ENCODE measurements around the gene SP2. TPM values are rescaled to one million over a fixed set of nuclear protein-coding genes. Genes with fewer than 3 reads are reported as not detected.
A peak's percentile ranks its signal among the peaks of the same experiment; 100 is the strongest.

The SP2 gene
- 10 to 100 TPM; 21.5 to 22.1 TPM for total RNA-seq
- 13.4 TPM for polyA plus RNA-seq

DNA sequence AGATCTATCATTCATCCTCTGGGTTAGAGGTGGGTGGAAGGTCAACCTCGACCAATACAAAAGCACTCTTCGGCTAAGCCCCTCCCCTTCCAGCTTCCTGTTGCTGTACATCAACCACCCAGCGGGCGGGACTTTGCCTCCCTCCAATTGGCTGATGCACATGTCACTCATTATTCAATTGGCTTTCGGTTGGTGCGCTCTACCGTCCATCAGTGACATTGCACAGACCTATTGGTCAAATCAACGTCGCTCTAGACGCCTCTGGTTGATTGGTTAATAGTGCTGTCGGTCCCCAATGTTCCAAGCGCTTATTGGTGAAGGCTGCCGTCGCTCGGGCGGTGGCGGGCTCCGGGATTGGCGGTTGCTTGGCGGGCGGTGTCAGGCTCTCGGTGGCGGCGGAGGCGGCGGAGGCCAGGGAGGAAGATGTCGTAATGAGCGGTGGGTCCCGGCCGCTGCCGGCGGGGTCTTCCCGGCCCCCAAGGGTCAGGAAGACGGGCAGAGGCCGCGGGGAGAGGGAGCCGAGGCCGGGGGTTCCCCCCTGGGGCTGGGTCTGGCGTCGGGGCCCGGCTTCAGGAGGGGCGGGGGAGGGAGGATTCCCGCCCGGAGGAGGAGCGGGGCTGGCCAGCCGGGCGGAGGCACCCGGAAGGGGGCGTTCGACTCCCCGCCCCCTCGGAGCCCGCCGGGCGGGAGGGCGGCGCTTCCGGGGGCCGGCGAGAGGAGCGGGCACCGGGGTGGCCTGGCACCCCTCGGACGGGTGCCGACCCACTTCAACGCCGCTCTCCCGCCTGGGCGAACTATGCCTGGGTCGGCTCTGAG is at the start of gene SP2:
Gene SP2 (plus strand): TSS at position 381 of the 816 bp plus-strand sequence. CDS start 51 bp downstream, at position 432.
- Histone ChIP-seq H3K36me3 (ENCODE audit: insufficient read depth, low read length) (peaks cover 5% of the 10 kb centered on the region), H3K9me3 (ENCODE audit: low read length) (no peaks in the 10 kb centered on the region), H3K4me1 (ENCODE audit: insufficient read depth, low read length) (peaks cover 30% of the 10 kb centered on the region), H3K27ac (ENCODE audit: low read depth, low read length) (peak within 1 kb of the TSS; percentile 91), H3K27me3 (ENCODE audit: insufficient read depth, low read length, poor library complexity, severe bottlenecking) (no peaks in the 10 kb centered on the region), H3K4me3 (ENCODE audit: low read length) (peak within 1 kb of the TSS; percentile 85)
- Mint-ChIP-seq H3K4me1 (peaks cover 40 to 63% (median 54%) of the 10 kb centered on the region in 3 donors), H3K27ac (peak within 1 kb of the TSS; percentile 95 to 100 (median 99)), H3K27me3 (peaks cover 0 to 1% of the 10 kb centered on the region in 2 donors), H3K4me3 (peak within 1 kb of the TSS; percentile 92 to 99 (median 95)), H3K36me3 (peaks cover 0 to 44% (median 4%) of the 10 kb centered on the region in 3 donors), H3K9me3 (no peaks in the 10 kb centered on the region)
- ChIA-PET CTCF (interaction anchor here (1.0 to 12.7 kb wide), 8 partner anchors 39 to 75 kb away, joined by 3 to 314 read pairs (median 4); partner anchors contain the start of genes CDK5RAP3, LRRC46, MRPL10 and PNPO), POLR2A (interaction anchor here (0.5 to 1.8 kb wide), 23 partner anchors 9 to 651 kb away, joined by 3 to 22 read pairs (median 4); partner anchors contain the start of genes CDK5RAP3, KPNB1, LRRC46 and MRPL10)
- DNase-seq, result peak; percentile 96 to 100 (median 100)

GRCh38 chr17:47846716-47847340 is 49.2 kb upstream of the SP2 start:
- POLR2A ChIA-PET, result interaction anchor here (1.6 kb wide), 1 partner anchor 49 kb away, joined by 7 read pairs; no protein-coding TSS in a partner anchor
- H3K27me3 Mint-ChIP-seq, result peaks cover 33 to 72% of the 10 kb centered on the region in 2 donors

GRCh38 chr17:47847341-47848197 is 48.5 kb upstream of the SP2 start:
- Mint-ChIP-seq H3K4me1 (peaks cover 18 to 34% (median 22%) of the 10 kb centered on the region in 3 donors), H3K4me3 (peak overlapping the region in 1 of 7 donors; percentile 69), H3K27me3 (peaks cover 39 to 80% of the 10 kb centered on the region in 2 donors), H3K9me3 (peaks cover 0 to 2% (median 0%) of the 10 kb centered on the region in 5 donors), H3K27ac (peak overlapping the region in 1 of 8 donors; percentile 77), H3K36me3 (no peaks in the 10 kb centered on the region)
- CTCF ChIA-PET, result interaction anchor here (0.7 to 14.0 kb wide), 2 partner anchors 13 to 42 kb away, joined by 3 to 314 read pairs; partner anchors contain the start of gene SP2
- no peaks in the 10 kb centered on the region for H3K36me3 ChIP-seq (ENCODE audit: insufficient read depth, low read length)
- H3K27ac ChIP-seq (ENCODE audit: low read depth, low read length), result no peak overlapping the region
- POLR2A ChIA-PET, result interaction anchor here (1.6 kb wide), 1 partner anchor 48 kb away, joined by 7 read pairs; no protein-coding TSS in a partner anchor
- peak in 2 of 5 donors; percentile 31 to 58 for DNase-seq
- H3K4me1 ChIP-seq (ENCODE audit: insufficient read depth, low read length), result peaks cover 35% of the 10 kb centered on the region
- no peaks in the 10 kb centered on the region for H3K9me3 ChIP-seq (ENCODE audit: low read length)
- H3K4me3 ChIP-seq (ENCODE audit: low read length), result no peak overlapping the region
- H3K27me3 ChIP-seq (ENCODE audit: insufficient read depth, low read length, poor library complexity, severe bottlenecking), result peaks cover 67% of the 10 kb centered on the region

More at GRCh38 chr17:47846716-47847340, 49.2 kb upstream of the SP2 start:
- H3K36me3 ChIP-seq (ENCODE audit: insufficient read depth, low read length), result no peaks in the 10 kb centered on the region
- no peaks in the 10 kb centered on the region for H3K36me3 Mint-ChIP-seq
- peaks cover 59% of the 10 kb centered on the region for H3K27me3 ChIP-seq (ENCODE audit: insufficient read depth, low read length, poor library complexity, severe bottlenecking)
- peak overlapping the region in 1 of 8 donors; percentile 24 for H3K27ac Mint-ChIP-seq
- H3K4me3 ChIP-seq (ENCODE audit: low read length), result no peak overlapping the region
- H3K27ac ChIP-seq (ENCODE audit: low read depth, low read length), result no peak overlapping the region
- H3K9me3 ChIP-seq (ENCODE audit: low read length), result no peaks in the 10 kb centered on the region
- no peaks in the 10 kb centered on the region for H3K9me3 Mint-ChIP-seq
- peak overlapping the region in 1 of 7 donors; percentile 36 for H3K4me3 Mint-ChIP-seq
- CTCF ChIA-PET, result interaction anchor here (14.0 kb wide), 1 partner anchor 43 kb away, joined by 314 read pairs; the partner anchor contains the start of gene SP2
- H3K4me1 ChIP-seq (ENCODE audit: insufficient read depth, low read length), result peaks cover 35% of the 10 kb centered on the region
- DNase-seq, result no peak
- peaks cover 15 to 33% (median 22%) of the 10 kb centered on the region in 3 donors for H3K4me1 Mint-ChIP-seq

DNA sequence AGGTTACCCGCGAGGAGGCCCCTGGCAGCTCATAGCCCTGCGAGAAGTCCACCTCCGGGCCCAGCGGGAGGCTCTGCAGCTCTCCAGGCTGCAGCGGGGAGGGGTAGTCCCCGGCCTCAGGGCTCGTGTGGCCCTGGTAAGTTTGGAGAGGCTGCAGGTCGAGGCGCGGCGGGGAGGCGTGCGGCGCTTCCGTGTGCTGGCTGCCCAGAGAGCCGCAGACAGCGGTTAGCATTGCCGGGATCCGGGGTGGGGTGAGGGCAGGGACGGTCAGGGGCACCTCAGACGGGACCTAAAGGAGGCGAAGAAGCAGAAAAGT is 47.9 kb upstream of the SP2 start:
- no peak overlapping the region for H3K27ac Mint-ChIP-seq
- H3K27me3 Mint-ChIP-seq, result peaks cover 42 to 81% of the 10 kb centered on the region in 2 donors
- H3K9me3 ChIP-seq (ENCODE audit: low read length), result no peaks in the 10 kb centered on the region
- DNase-seq, result no peak
- H3K27ac ChIP-seq (ENCODE audit: low read depth, low read length), result no peak overlapping the region
- no peak overlapping the region for H3K4me3 Mint-ChIP-seq
- no peaks in the 10 kb centered on the region for H3K36me3 ChIP-seq (ENCODE audit: insufficient read depth, low read length)
- H3K36me3 Mint-ChIP-seq, result no peaks in the 10 kb centered on the region
- H3K9me3 Mint-ChIP-seq, result peaks cover 0 to 2% (median 0%) of the 10 kb centered on the region in 5 donors
- peaks cover 73% of the 10 kb centered on the region for H3K27me3 ChIP-seq (ENCODE audit: insufficient read depth, low read length, poor library complexity, severe bottlenecking)
- peaks cover 14 to 31% (median 19%) of the 10 kb centered on the region in 3 donors for H3K4me1 Mint-ChIP-seq
- no peak overlapping the region for H3K4me3 ChIP-seq (ENCODE audit: low read length)
- H3K4me1 ChIP-seq (ENCODE audit: insufficient read depth, low read length), result peaks cover 30% of the 10 kb centered on the region
- CTCF ChIA-PET, result interaction anchor here (14.0 kb wide), 1 partner anchor 42 kb away, joined by 314 read pairs; the partner anchor contains the start of gene SP2
- POLR2A ChIA-PET, result interaction anchor here (0.5 to 1.9 kb wide), 4 partner anchors 17 to 237 kb away, joined by 3 to 7 read pairs (median 4); partner anchors contain the start of gene MRPL10

DNA sequence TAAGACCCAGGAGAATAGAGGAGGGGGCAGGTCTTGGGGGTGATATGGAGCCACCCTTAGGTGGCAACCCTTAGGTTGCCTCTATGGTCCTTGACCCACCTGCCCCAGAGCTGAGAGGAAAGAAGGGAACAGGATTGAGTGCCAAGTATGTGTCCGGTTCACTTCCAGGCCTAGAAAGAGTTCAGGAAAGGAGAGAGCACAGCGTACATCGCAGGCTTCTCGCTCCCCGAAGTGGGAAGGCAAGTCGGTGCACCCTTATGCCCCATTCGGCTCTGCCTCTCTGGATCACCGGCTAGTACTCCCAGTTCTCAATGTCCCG is 45.7 kb upstream of the SP2 start:
- Histone ChIP-seq H3K27me3 (ENCODE audit: insufficient read depth, low read length, poor library complexity, severe bottlenecking) (peaks cover 72% of the 10 kb centered on the region), H3K4me3 (ENCODE audit: low read length) (peak overlapping the region; percentile 43), H3K4me1 (ENCODE audit: insufficient read depth, low read length) (peaks cover 30% of the 10 kb centered on the region), H3K36me3 (ENCODE audit: insufficient read depth, low read length) (no peaks in the 10 kb centered on the region), H3K27ac (ENCODE audit: low read depth, low read length) (peak overlapping the region; percentile 51), H3K9me3 (ENCODE audit: low read length) (no peaks in the 10 kb centered on the region)
- Mint-ChIP-seq H3K27me3 (peaks cover 51 to 84% of the 10 kb centered on the region in 2 donors), H3K27ac (peak overlapping the region in 1 of 8 donors; percentile 11), H3K9me3 (peaks cover 0 to 2% (median 0%) of the 10 kb centered on the region in 5 donors), H3K4me3 (peak overlapping the region in 6 of 7 donors; percentile 57 to 79 (median 69)), H3K4me1 (peaks cover 14 to 31% (median 18%) of the 10 kb centered on the region in 3 donors), H3K36me3 (no peaks in the 10 kb centered on the region)
- no peak for DNase-seq
- ChIA-PET CTCF (interaction anchor here (2.6 to 14.0 kb wide), 2 partner anchors 9 to 40 kb away, joined by 13 to 314 read pairs; partner anchors contain the start of genes SCRN2 and SP2), POLR2A (interaction anchor here (1.5 kb wide), 1 partner anchor 45 kb away, joined by 6 read pairs; the partner anchor contains the start of gene SP2)

GRCh38 chr17:47850692-47851573 is 45.1 kb upstream of the SP2 start, which contains the start of gene SP6:
SP6 (minus strand) TSS chr17:47851163; CDS start chr17:47848429, 2,734 bp downstream.
- Histone ChIP-seq H3K4me1 (ENCODE audit: insufficient read depth, low read length) (peaks cover 30% of the 10 kb centered on the region), H3K9me3 (ENCODE audit: low read length) (no peaks in the 10 kb centered on the region), H3K4me3 (ENCODE audit: low read length) (peak within 1 kb of the TSS; percentile 43), H3K27ac (ENCODE audit: low read depth, low read length) (peak within 1 kb of the TSS; percentile 51), H3K36me3 (ENCODE audit: insufficient read depth, low read length) (no peaks in the 10 kb centered on the region), H3K27me3 (ENCODE audit: insufficient read depth, low read length, poor library complexity, severe bottlenecking) (peaks cover 68% of the 10 kb centered on the region)
- H3K36me3 Mint-ChIP-seq, result no peaks in the 10 kb centered on the region
- ChIA-PET POLR2A (interaction anchor here (1.5 kb wide), 1 partner anchor 45 kb away, joined by 6 read pairs; the partner anchor contains the start of gene SP2), CTCF (interaction anchor here (2.6 to 14.0 kb wide), 2 partner anchors 10 to 39 kb away, joined by 13 to 314 read pairs; partner anchors contain the start of genes SCRN2 and SP2)
- peaks cover 14 to 31% (median 18%) of the 10 kb centered on the region in 3 donors for H3K4me1 Mint-ChIP-seq
- peak; percentile 31 to 73 (median 48) for DNase-seq
- peaks cover 0 to 2% (median 0%) of the 10 kb centered on the region in 5 donors for H3K9me3 Mint-ChIP-seq
- peak within 1 kb of the TSS; percentile 51 to 79 (median 68) for H3K4me3 Mint-ChIP-seq
- H3K27ac Mint-ChIP-seq, result peak within 1 kb of the TSS in 1 of 8 donors; percentile 11
- H3K27me3 Mint-ChIP-seq, result peaks cover 51 to 84% of the 10 kb centered on the region in 2 donors
